ENCODE results near the gene ZBTB8A. TPM values are rescaled to one million over a fixed set of nuclear protein-coding genes. Genes with fewer than 3 reads are reported as not detected.

The ZBTB8A gene
- polyA plus RNA-seq, 3 donors = 0.08 TPM; not detected in 2

Small RNA genes within 50 kb of the gene (small RNA-seq; reads per million reads assigned to genes)
- gene RF00019 (ENCODE audit: insufficient read length, low read depth) = not detected

Other genes with a start within 250 kb of the ZBTB8A start
- gene HDAC1, start 247.3 kb upstream of the ZBTB8A start, polyA plus RNA-seq = 10 to 100 TPM; 73.8 to 95.0 (median 88.7) TPM
- gene MARCKSL1, start 203.2 kb upstream of the ZBTB8A start, polyA plus RNA-seq = 100 to 1,000 TPM in 1 of 3 donors, 10 to 100 TPM in 2; 13.9 to 150 (median 40.3) TPM
- 10 to 100 TPM in 1 of 3 donors, not detected in 2; 19.9 TPM for gene FAM229A, start 176.9 kb upstream of the ZBTB8A start, polyA plus RNA-seq
- gene TSSK3, start 176.9 kb upstream of the ZBTB8A start, polyA plus RNA-seq = 1 to 10 TPM in 1 of 3 donors, under 1 TPM in 2; 0.35 to 1.1 (median 0.65) TPM
- 10 to 100 TPM; 19.0 to 42.4 (median 23.7) TPM for gene BSDC1, start 145.0 kb upstream of the ZBTB8A start, polyA plus RNA-seq
- not detected for gene ZBTB8B, start 74.4 kb upstream of the ZBTB8A start, polyA plus RNA-seq
- 10 to 100 TPM; 40.2 to 85.6 (median 83.3) TPM for gene ZBTB8OS, start 111.1 kb downstream of the ZBTB8A start, polyA plus RNA-seq
- gene RBBP4, start 111.8 kb downstream of the ZBTB8A start, polyA plus RNA-seq = 100 to 1,000 TPM in 2 of 3 donors, 10 to 100 TPM in 1; 60.6 to 307 (median 274) TPM
- gene SYNC, start 163.3 kb downstream of the ZBTB8A start, polyA plus RNA-seq = under 1 TPM in 1 of 3 donors, not detected in 2; 0.05 TPM